SK-N-SH treated with all-trans-retinoic acid at 6 μM for 48 hours (cell line): ENCODE data around the gene TIMM50.
A peak's percentile ranks its signal among the peaks of the same experiment; 100 is the strongest.

Source experiments
- ATAC-seq: fragments of 200-7000 bp; cut with Tn5 transposase; 3 replicates; pipeline ENCODE4 v1.9.1; 2020; ENCODE audit warnings: mild to moderate bottlenecking, moderate library complexity
- ARNTL ChIP-seq: fragments of 450-650 bp; formaldehyde crosslinking; IDR thresholded peaks from 2 replicates; pipeline ENCODE4 v1.5.0; 2020; ENCODE audit warnings: low read depth, mild to moderate bottlenecking, moderate library complexity, borderline replicate concordance
- BACH2 ChIP-seq: fragments of 250-450 bp; sonication (Bioruptor Pico); IDR thresholded peaks from 2 replicates; pipeline ENCODE4 v1.9.0; 2021; ENCODE audit warnings: mild to moderate bottlenecking, borderline replicate concordance
- GLIS3 ChIP-seq: fragments of 250-450 bp; sonication (Bioruptor Pico); IDR thresholded peaks from 2 replicates; pipeline ENCODE4 v1.5.0; 2020; ENCODE audit warnings: mild to moderate bottlenecking, moderate library complexity
- ISL1 ChIP-seq: fragments of 250-450 bp; sonication (Bioruptor Pico); IDR thresholded peaks from 2 replicates; pipeline ENCODE4 v2.1.2; 2022; ENCODE audit warnings: mild to moderate bottlenecking, moderate library complexity
- PPARA ChIP-seq: fragments of 250-450 bp; sonication (Bioruptor Pico); IDR thresholded peaks from 2 replicates; pipeline ENCODE4 v1.5.0; 2020; ENCODE audit warnings: mild to moderate bottlenecking, borderline replicate concordance
- RARB ChIP-seq: fragments of 250-450 bp; sonication (Bioruptor Pico); IDR thresholded peaks from 2 replicates; pipeline ENCODE4 v1.8.0; 2021; ENCODE audit warnings: mild to moderate bottlenecking, moderate library complexity
- SNAI2 ChIP-seq: fragments of 250-450 bp; sonication (Bioruptor Pico); IDR thresholded peaks from 2 replicates; pipeline ENCODE4 v1.5.0; 2020; ENCODE audit warnings: mild to moderate bottlenecking, moderate library complexity
- TCF4 ChIP-seq: fragments of 250-450 bp; sonication (Bioruptor Pico); IDR thresholded peaks from 2 replicates; pipeline ENCODE4 v1.8.0; 2021; ENCODE audit warnings: mild to moderate bottlenecking, moderate library complexity, borderline replicate concordance
- TOX ChIP-seq: fragments of 250-450 bp; sonication (Bioruptor Pico); IDR thresholded peaks from 2 replicates; pipeline ENCODE4 v1.8.0; 2021; ENCODE audit warnings: mild to moderate bottlenecking, moderate library complexity, borderline replicate concordance
- ZC3H10 ChIP-seq: fragments of 250-450 bp; sonication (Bioruptor Pico); IDR thresholded peaks from 2 replicates; pipeline ENCODE4 v1.5.1; 2021; ENCODE audit warnings: mild to moderate bottlenecking, moderate library complexity
- ZFP3 ChIP-seq: fragments of 250-450 bp; sonication (Bioruptor Pico); IDR thresholded peaks from 2 replicates; pipeline ENCODE4 v1.5.0; 2020; ENCODE audit warnings: mild to moderate bottlenecking, moderate library complexity
- ZFP30 ChIP-seq: fragments of 450-650 bp; formaldehyde crosslinking; IDR thresholded peaks from 2 replicates; pipeline ENCODE4 v1.5.0; 2022; ENCODE audit warnings: mild to moderate bottlenecking, moderate library complexity
- ZNF565 ChIP-seq: fragments of 450-650 bp; formaldehyde crosslinking; conservative IDR thresholded peaks from 2 replicates; pipeline ENCODE4 v1.5.0; 2020; ENCODE audit warnings: low read depth, mild to moderate bottlenecking, moderate library complexity
- ZNF70 ChIP-seq: fragments of 450-650 bp; formaldehyde crosslinking; IDR thresholded peaks from 2 replicates; pipeline ENCODE4 v1.5.0; 2020; ENCODE audit warnings: mild to moderate bottlenecking, moderate library complexity
- ZNF8 ChIP-seq: fragments of 450-650 bp; formaldehyde crosslinking; IDR thresholded peaks from 2 replicates; pipeline ENCODE4 v1.5.0; 2020; ENCODE audit warnings: mild to moderate bottlenecking, moderate library complexity
- TF ChIP-seq, protein P1 (sequence below): fragments of 250-450 bp; sonication (Bioruptor Pico); IDR thresholded peaks from 2 replicates; pipeline ENCODE4 v1.5.1; 2020; ENCODE audit warnings: low read depth, mild to moderate bottlenecking, moderate library complexity
- TF ChIP-seq, protein P2 (sequence below): fragments of 250-450 bp; sonication (Bioruptor Pico); IDR thresholded peaks from 2 replicates; pipeline ENCODE4 v1.8.0; 2021; ENCODE audit warnings: low read depth, mild to moderate bottlenecking, moderate library complexity, borderline replicate concordance
- TF ChIP-seq, protein P3 (sequence below): fragments of 250-450 bp; sonication (Bioruptor Pico); IDR thresholded peaks from 2 replicates; pipeline ENCODE4 v1.5.0; 2020; ENCODE audit warnings: mild to moderate bottlenecking, moderate library complexity
- TF ChIP-seq, protein P4 (sequence below): fragments of 250-450 bp; sonication (Bioruptor Pico); IDR thresholded peaks from 2 replicates; pipeline ENCODE4 v1.5.1; 2021; ENCODE audit warnings: mild to moderate bottlenecking, moderate library complexity
- TF ChIP-seq, protein P5 (sequence below): fragments of 250-450 bp; sonication (Bioruptor Pico); IDR thresholded peaks from 2 replicates; pipeline ENCODE4 v1.8.0; 2020; ENCODE audit warnings: mild to moderate bottlenecking, moderate library complexity, borderline replicate concordance

TIMM50 gene

DNA sequence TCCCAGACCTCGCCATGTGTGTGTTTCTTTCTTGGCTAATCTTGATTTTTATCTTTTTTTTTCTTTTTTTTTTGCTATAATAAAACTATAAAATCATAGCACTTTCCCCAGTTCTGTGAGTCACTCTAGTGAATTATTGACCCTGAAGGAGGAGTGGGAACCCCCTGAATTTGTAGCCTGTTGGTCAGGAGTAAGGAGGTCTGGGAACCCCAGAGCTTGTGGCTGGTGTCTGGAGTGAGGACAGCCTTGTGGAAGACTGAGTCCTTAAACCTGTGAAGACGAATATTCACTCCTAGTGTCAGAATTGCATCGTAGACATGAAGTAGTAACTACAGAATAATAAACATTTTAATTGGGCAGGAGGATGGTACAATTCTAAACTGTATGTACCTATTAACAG lies 44.6 kb downstream of the TIMM50 start:
- ATAC-seq: no peak
- TF ChIP-seq ARNTL (CRISPR knock-in tag) (no peak), ZFP30 (CRISPR knock-in tag) (no peak), PPARA (no peak), TOX (CRISPR knock-in tag) (no peak), RARB (CRISPR knock-in tag) (no peak), ISL1 (no peak), SNAI2 (CRISPR knock-in tag) (no peak), ZNF565 (CRISPR knock-in tag) (no peak), BACH2 (CRISPR knock-in tag) (no peak), TCF4 (CRISPR knock-in tag) (no peak), ZC3H10 (CRISPR knock-in tag) (no peak)
- TF ChIP-seq, protein P1, sequence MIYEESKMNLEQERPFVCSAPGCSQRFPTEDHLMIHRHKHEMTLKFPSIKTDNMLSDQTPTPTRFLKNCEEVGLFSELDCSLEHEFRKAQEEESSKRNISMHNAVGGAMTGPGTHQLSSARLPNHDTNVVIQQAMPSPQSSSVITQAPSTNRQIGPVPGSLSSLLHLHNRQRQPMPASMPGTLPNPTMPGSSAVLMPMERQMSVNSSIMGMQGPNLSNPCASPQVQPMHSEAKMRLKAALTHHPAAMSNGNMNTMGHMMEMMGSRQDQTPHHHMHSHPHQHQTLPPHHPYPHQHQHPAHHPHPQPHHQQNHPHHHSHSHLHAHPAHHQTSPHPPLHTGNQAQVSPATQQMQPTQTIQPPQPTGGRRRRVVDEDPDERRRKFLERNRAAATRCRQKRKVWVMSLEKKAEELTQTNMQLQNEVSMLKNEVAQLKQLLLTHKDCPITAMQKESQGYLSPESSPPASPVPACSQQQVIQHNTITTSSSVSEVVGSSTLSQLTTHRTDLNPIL (CRISPR knock-in tag): no peak
- TF ChIP-seq, protein P2, sequence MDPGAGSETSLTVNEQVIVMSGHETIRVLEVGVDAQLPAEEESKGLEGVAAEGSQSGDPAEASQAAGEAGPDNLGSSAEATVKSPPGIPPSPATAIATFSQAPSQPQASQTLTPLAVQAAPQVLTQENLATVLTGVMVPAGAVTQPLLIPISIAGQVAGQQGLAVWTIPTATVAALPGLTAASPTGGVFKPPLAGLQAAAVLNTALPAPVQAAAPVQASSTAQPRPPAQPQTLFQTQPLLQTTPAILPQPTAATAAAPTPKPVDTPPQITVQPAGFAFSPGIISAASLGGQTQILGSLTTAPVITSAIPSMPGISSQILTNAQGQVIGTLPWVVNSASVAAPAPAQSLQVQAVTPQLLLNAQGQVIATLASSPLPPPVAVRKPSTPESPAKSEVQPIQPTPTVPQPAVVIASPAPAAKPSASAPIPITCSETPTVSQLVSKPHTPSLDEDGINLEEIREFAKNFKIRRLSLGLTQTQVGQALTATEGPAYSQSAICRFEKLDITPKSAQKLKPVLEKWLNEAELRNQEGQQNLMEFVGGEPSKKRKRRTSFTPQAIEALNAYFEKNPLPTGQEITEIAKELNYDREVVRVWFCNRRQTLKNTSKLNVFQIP (CRISPR knock-in tag): no peak

DNA sequence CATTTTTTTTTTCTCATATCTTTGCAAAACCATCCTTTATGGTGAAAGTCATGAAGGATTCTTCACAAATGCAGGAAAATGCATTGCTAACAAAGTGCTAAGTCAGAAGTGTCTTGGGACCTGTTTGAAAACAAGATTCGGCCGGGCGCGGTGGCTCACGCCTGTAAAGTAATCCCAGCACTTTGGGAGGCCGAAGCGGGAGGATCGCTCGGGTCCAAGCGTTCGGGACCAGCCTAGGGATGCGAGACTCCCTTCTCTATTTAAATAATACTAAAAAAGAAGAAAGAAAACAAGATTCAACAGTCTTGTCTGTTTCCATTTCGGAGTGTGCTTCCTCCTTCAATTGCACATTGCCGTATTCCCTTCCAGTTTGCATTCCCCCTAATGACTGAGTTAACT lies 51.2 kb downstream of the TIMM50 start:
- peak; percentile 12 for ATAC-seq
- no peak for TF ChIP-seq ZNF565 (CRISPR knock-in tag)
- TF ChIP-seq, protein P3, sequence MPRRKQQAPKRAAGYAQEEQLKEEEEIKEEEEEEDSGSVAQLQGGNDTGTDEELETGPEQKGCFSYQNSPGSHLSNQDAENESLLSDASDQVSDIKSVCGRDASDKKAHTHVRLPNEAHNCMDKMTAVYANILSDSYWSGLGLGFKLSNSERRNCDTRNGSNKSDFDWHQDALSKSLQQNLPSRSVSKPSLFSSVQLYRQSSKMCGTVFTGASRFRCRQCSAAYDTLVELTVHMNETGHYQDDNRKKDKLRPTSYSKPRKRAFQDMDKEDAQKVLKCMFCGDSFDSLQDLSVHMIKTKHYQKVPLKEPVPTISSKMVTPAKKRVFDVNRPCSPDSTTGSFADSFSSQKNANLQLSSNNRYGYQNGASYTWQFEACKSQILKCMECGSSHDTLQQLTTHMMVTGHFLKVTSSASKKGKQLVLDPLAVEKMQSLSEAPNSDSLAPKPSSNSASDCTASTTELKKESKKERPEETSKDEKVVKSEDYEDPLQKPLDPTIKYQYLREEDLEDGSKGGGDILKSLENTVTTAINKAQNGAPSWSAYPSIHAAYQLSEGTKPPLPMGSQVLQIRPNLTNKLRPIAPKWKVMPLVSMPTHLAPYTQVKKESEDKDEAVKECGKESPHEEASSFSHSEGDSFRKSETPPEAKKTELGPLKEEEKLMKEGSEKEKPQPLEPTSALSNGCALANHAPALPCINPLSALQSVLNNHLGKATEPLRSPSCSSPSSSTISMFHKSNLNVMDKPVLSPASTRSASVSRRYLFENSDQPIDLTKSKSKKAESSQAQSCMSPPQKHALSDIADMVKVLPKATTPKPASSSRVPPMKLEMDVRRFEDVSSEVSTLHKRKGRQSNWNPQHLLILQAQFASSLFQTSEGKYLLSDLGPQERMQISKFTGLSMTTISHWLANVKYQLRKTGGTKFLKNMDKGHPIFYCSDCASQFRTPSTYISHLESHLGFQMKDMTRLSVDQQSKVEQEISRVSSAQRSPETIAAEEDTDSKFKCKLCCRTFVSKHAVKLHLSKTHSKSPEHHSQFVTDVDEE (CRISPR knock-in tag): no peak
- TF ChIP-seq ZNF8: no peak
- TF ChIP-seq ZNF70 (CRISPR knock-in tag): no peak
- TF ChIP-seq GLIS3 (CRISPR knock-in tag): no peak
- TF ChIP-seq, protein P1 (CRISPR knock-in tag): no peak
- no peak for TF ChIP-seq SNAI2 (CRISPR knock-in tag)
- TF ChIP-seq, protein P4, sequence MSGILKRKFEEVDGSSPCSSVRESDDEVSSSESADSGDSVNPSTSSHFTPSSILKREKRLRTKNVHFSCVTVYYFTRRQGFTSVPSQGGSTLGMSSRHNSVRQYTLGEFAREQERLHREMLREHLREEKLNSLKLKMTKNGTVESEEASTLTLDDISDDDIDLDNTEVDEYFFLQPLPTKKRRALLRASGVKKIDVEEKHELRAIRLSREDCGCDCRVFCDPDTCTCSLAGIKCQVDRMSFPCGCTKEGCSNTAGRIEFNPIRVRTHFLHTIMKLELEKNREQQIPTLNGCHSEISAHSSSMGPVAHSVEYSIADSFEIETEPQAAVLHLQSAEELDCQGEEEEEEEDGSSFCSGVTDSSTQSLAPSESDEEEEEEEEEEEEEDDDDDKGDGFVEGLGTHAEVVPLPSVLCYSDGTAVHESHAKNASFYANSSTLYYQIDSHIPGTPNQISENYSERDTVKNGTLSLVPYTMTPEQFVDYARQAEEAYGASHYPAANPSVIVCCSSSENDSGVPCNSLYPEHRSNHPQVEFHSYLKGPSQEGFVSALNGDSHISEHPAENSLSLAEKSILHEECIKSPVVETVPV (CRISPR knock-in tag): no peak

DNA sequence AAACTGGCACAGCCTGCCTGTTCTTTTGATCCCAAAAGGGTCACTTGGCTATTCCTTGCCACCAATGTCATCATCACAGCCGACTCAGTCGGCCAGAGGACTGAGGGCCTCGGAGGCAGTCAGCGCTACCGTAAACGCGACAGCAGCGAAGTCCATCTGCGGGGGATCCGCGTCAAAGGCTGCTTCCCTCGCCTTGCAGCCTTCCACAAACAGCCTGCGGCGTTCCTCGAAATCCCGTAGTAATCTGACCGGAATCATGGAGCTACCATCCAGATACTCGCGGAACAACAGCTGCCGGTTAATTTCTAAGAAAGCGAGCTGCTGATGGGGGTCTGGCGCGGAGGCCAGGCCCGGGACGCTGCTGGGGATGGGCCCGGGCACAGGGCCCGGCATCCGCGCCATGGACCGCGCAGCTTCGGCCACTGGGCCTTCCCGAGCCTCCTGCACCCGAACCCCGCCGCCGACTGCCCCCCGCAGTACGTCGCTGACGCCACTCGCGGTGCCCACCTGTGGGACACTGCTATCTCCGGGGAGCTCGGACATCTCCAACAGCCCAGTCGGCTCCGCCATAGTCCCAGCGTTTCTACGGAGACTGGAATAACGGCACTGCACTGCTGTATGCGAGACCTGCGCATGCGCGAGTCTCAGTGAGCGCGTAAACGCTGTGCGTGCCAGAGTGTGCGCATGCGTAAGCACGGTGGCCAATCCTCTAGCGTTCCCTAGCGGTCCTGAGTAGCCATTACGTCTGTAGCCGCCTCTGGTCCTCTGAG lies 51.8 kb downstream of the TIMM50 start, which contains the start of gene EID2B:
Gene EID2B (minus strand): TSS at position 620 of the 770 bp plus-strand sequence. CDS start 50 bp downstream, at position 570.
- ATAC-seq: peak; percentile 97
- TF ChIP-seq, protein P4 (CRISPR knock-in tag): no peak
- TF ChIP-seq, protein P2 (CRISPR knock-in tag): no peak
- TF ChIP-seq ZC3H10 (CRISPR knock-in tag) (no peak), TOX (CRISPR knock-in tag) (no peak), PPARA (no peak), BACH2 (CRISPR knock-in tag) (no peak), GLIS3 (CRISPR knock-in tag) (no peak), ZFP3 (CRISPR knock-in tag) (no peak), ZFP30 (CRISPR knock-in tag) (no peak)
- TF ChIP-seq, protein P5, sequence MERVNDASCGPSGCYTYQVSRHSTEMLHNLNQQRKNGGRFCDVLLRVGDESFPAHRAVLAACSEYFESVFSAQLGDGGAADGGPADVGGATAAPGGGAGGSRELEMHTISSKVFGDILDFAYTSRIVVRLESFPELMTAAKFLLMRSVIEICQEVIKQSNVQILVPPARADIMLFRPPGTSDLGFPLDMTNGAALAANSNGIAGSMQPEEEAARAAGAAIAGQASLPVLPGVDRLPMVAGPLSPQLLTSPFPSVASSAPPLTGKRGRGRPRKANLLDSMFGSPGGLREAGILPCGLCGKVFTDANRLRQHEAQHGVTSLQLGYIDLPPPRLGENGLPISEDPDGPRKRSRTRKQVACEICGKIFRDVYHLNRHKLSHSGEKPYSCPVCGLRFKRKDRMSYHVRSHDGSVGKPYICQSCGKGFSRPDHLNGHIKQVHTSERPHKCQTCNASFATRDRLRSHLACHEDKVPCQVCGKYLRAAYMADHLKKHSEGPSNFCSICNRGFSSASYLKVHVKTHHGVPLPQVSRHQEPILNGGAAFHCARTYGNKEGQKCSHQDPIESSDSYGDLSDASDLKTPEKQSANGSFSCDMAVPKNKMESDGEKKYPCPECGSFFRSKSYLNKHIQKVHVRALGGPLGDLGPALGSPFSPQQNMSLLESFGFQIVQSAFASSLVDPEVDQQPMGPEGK: no peak
